Neural progenitor cell (in vitro differentiated cells): ENCODE measurements around the gene DTYMK. TPM values are rescaled to one million over a fixed set of nuclear protein-coding genes. Genes with fewer than 3 reads are reported as not detected.
"Not testable (repeated sequence)": the region's sequence is repeated elsewhere in the genome, so short reads cannot be mapped to it uniquely, and the experiment has no call there.

Experiments
- DNase-seq: peaks from one replicate; pipeline ENCODE4 v3.0.0-alpha.2; 2016; ENCODE audit warnings: low spot score
- H2AFZ ChIP-seq: fragments of 200-600 bp; sonication (generic); replicated peaks from 2 replicates; pipeline ENCODE4 v1.6.1; 2016; ENCODE audit warnings: antibody characterized with exemption
- H3F3A ChIP-seq: fragments of 200-600 bp; sonication (generic); 2 replicates; pipeline ENCODE4 v1.6.1; 2016; ENCODE audit warnings: antibody characterized with exemption, low read depth
- H3K27ac ChIP-seq: fragments of 200-600 bp; sonication (generic); 2 replicates; pipeline ENCODE4 v1.5.1; 2016; ENCODE audit warnings: mild to moderate bottlenecking
- H3K27me3 ChIP-seq: fragments of 200-600 bp; sonication (generic); 2 replicates; pipeline ENCODE4 v1.6.1; 2016; ENCODE audit warnings: mild to moderate bottlenecking, moderate library complexity
- H3K36me3 ChIP-seq: fragments of 200-600 bp; sonication (generic); 2 replicates; pipeline ENCODE4 v1.5.1; 2016
- H3K4me1 ChIP-seq: fragments of 200-600 bp; sonication (generic); 2 replicates; pipeline ENCODE4 v1.6.1; 2016; ENCODE audit warnings: mixed run types
- H3K4me2 ChIP-seq: fragments of 200-600 bp; sonication (generic); 2 replicates; pipeline ENCODE4 v1.6.1; 2016
- H3K4me3 ChIP-seq: fragments of 200-600 bp; sonication (generic); 2 replicates; pipeline ENCODE4 v1.5.1; 2016
- H3K79me2 ChIP-seq: fragments of 200-600 bp; sonication (generic); 2 replicates; pipeline ENCODE4 v1.6.1; 2016; ENCODE audit warnings: low read depth
- H3K9ac ChIP-seq: fragments of 200-600 bp; sonication (generic); 2 replicates; pipeline ENCODE4 v1.6.1; 2016
- H3K9me3 ChIP-seq: fragments of 200-600 bp; sonication (generic); 2 replicates; pipeline ENCODE4 v1.5.1; 2016; ENCODE audit warnings: low read depth
- H4K20me1 ChIP-seq: fragments of 200-600 bp; sonication (generic); 2 replicates; pipeline ENCODE4 v1.6.1; 2016; ENCODE audit warnings: low read depth
- H3K27ac Mint-ChIP-seq: 3 replicates; pipeline ENCODE4 v1.8.0; 2021; ENCODE audit warnings: mixed read lengths
- H3K27me3 Mint-ChIP-seq: 2 replicates; pipeline ENCODE4 v1.8.0; 2022; ENCODE audit warnings: low read depth, mild to moderate bottlenecking, inconsistent platforms, moderate library complexity, mixed read lengths; ENCODE audit not compliant: insufficient read depth
- H3K36me3 Mint-ChIP-seq: 3 replicates; pipeline ENCODE4 v1.8.0; 2021; ENCODE audit warnings: mixed read lengths
- H3K4me1 Mint-ChIP-seq: 3 replicates; pipeline ENCODE4 v1.8.0; 2021; ENCODE audit warnings: mixed read lengths
- H3K4me3 Mint-ChIP-seq: 3 replicates; pipeline ENCODE4 v1.8.0; 2021; ENCODE audit warnings: mild to moderate bottlenecking, moderate library complexity, mixed read lengths
- H3K9me3 Mint-ChIP-seq: 3 replicates; pipeline ENCODE4 v1.8.0; 2020; ENCODE audit warnings: mixed read lengths
- CTCF ChIP-seq: fragments of 200-600 bp; sonication (generic); IDR thresholded peaks from 2 replicates; pipeline ENCODE4 v1.5.1; 2017; ENCODE audit warnings: antibody characterized with exemption, mild to moderate bottlenecking
- EZH2 ChIP-seq: fragments of 200-600 bp; sonication (generic); IDR thresholded peaks from 2 replicates; pipeline ENCODE4 v1.6.1; 2017; ENCODE audit warnings: antibody characterized with exemption, mild to moderate bottlenecking, moderate library complexity
- EZH2phosphoT487 ChIP-seq: fragments of 200-600 bp; sonication (generic); IDR thresholded peaks from 2 replicates; pipeline ENCODE4 v1.6.1; 2017; ENCODE audit warnings: antibody characterized with exemption
- total RNA-seq: library from RNA; depleted of rRNA; stranded (reverse); fragments of >200 nt; gene quantifications from 2 replicates; pipeline ENCODE4 v1.2.3, GENCODE V29; 2015; ENCODE audit warnings: low replicate concordance

Gene DTYMK
- total RNA-seq, 1 donor from 2014 or later, result 43.4 TPM

DNA sequence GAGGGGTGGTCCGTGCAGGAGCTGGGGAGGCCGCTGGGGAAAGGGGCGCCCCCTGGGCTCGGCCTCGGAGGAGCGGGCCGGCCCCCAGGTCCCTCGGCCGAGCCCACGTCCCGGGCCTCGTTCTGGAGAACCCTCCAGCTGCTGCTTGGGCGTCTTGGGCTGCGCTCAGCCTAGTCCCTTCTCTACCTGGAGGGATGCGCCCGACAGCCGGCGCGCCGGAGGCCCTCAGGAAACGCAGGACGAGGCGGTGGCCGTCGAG is 47.5 kb upstream of the DTYMK start:
- H3K27ac Mint-ChIP-seq, result no peak overlapping the region
- Histone ChIP-seq H3F3A (no peaks in the 10 kb centered on the region), H3K27me3 (no peaks in the 10 kb centered on the region), H3K9me3 (no peaks in the 10 kb centered on the region), H2AFZ (peak overlapping the region; percentile 93), H3K4me2 (peak overlapping the region; percentile 70), H3K4me3 (peak overlapping the region; percentile 68), H3K79me2 (no peaks in the 10 kb centered on the region), H3K4me1 (no peaks in the 10 kb centered on the region), H4K20me1 (peaks cover 7% of the 10 kb centered on the region), H3K27ac (no peak overlapping the region), H3K36me3 (no peaks in the 10 kb centered on the region), H3K9ac (no peak overlapping the region)
- H3K4me1 Mint-ChIP-seq, result peaks cover 3% of the 10 kb centered on the region
- H3K27me3 Mint-ChIP-seq, result peaks cover 2% of the 10 kb centered on the region
- H3K9me3 Mint-ChIP-seq, result peaks cover 3% of the 10 kb centered on the region
- no peak for DNase-seq
- TF ChIP-seq EZH2phosphoT487 (no peak), CTCF (peak; percentile 33)
- H3K36me3 Mint-ChIP-seq, result no peaks in the 10 kb centered on the region
- no peak overlapping the region for H3K4me3 Mint-ChIP-seq

- Histone ChIP-seq H4K20me1 (peaks cover 7% of the 10 kb centered on the region), H3K79me2 (no peaks in the 10 kb centered on the region), H3K36me3 (no peaks in the 10 kb centered on the region), H3K9ac (no peak overlapping the region), H2AFZ (peak overlapping the region; percentile 93), H3K27ac (no peak overlapping the region), H3F3A (no peaks in the 10 kb centered on the region), H3K4me2 (peak overlapping the region; percentile 70), H3K4me1 (no peaks in the 10 kb centered on the region), H3K4me3 (peak overlapping the region; percentile 68), H3K27me3 (no peaks in the 10 kb centered on the region), H3K9me3 (no peaks in the 10 kb centered on the region)
- Mint-ChIP-seq H3K36me3 (no peaks in the 10 kb centered on the region), H3K27ac (no peak overlapping the region), H3K9me3 (peaks cover 3% of the 10 kb centered on the region), H3K27me3 (peaks cover 2% of the 10 kb centered on the region), H3K4me1 (peaks cover 3% of the 10 kb centered on the region), H3K4me3 (peak overlapping the region; percentile 78)
- no peak for DNase-seq
- TF ChIP-seq EZH2phosphoT487 (no peak), EZH2 (no peak), CTCF (no peak)
Observed at GRCh38 chr2:241733391-241734207, 47.0 kb upstream of the DTYMK start.

DNA sequence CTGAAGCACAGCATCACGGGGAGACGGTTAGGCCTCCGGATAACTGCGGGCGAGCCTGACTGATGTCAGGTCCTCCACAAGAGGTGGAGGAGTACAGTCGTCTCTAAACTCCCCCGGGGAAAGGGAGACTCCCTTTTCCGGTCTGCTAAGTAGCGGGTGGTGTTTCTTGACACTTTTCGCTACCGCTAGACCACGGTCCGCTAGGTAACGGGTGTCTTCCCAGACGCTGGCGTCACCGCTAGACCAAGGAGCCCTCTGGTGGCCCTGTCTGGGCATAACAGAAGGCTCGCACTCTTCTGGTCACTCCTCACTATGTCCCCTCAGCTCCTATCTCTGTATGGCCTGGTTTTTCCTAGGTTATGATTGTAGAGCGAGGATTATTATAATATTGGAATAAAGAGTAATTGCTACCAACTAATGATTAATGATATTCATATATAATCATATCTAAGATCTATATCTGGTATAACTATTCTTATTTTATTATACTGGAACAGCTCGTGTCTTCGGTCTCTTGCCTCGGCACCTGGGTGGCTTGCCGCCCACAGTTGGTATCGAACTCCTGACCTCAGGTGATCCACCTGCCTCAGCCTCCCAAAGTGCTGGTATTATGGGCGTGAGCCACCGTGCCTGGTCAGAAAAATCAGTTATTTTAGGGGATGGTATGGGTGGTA is 46.0 kb upstream of the DTYMK start:
- not testable (repeated sequence) for H3K4me1 ChIP-seq, H3K4me1 Mint-ChIP-seq, H3K27ac Mint-ChIP-seq, H3K36me3 Mint-ChIP-seq, H3K27ac ChIP-seq, H3K9ac ChIP-seq, H3K27me3 Mint-ChIP-seq, H3K36me3 ChIP-seq, H3K9me3 Mint-ChIP-seq, H3K79me2 ChIP-seq, H3K27me3 ChIP-seq, H3F3A ChIP-seq, H3K4me3 ChIP-seq, H4K20me1 ChIP-seq, H2AFZ ChIP-seq, H3K9me3 ChIP-seq
- peak; percentile 61 for DNase-seq
- H3K4me2 ChIP-seq, result peak overlapping the region; percentile 43
- TF ChIP-seq CTCF, result peak; percentile 62
- H3K4me3 Mint-ChIP-seq, result peak overlapping the region; percentile 78
